HUES64 (cell line): ENCODE results near the gene DGAT2.
"Not testable (repeated sequence)": the region's sequence is repeated elsewhere in the genome, so short reads cannot be mapped to it uniquely, and the experiment has no call there.

Experiments used
- H3K27ac ChIP-seq: 2 replicates; pipeline ENCODE4 v1.7.0; 2013; ENCODE audit warnings: low read depth, low read length, inconsistent platforms
- H3K27me3 ChIP-seq: 2 replicates; pipeline ENCODE4 v1.6.1; 2013; ENCODE audit warnings: mild to moderate bottlenecking, low read length; ENCODE audit not compliant: insufficient read depth
- H3K36me3 ChIP-seq: 2 replicates; pipeline ENCODE4 v1.6.1; 2013; ENCODE audit warnings: mild to moderate bottlenecking, low read length; ENCODE audit not compliant: insufficient read depth
- H3K4me1 ChIP-seq: 2 replicates; pipeline ENCODE4 v1.6.1; 2013; ENCODE audit warnings: mild to moderate bottlenecking, low read length, moderate library complexity; ENCODE audit not compliant: insufficient read depth
- H3K4me3 ChIP-seq: 2 replicates; pipeline ENCODE4 v1.5.1; 2013; ENCODE audit warnings: mild to moderate bottlenecking, low read length, moderate library complexity
- H3K9ac ChIP-seq: 2 replicates; pipeline ENCODE4 v1.6.1; 2013; ENCODE audit warnings: mild to moderate bottlenecking, low read depth, low read length
- H3K9me3 ChIP-seq: 2 replicates; pipeline ENCODE4 v1.6.1; 2013; ENCODE audit warnings: low read depth, low read length; ENCODE audit not compliant: insufficient read depth
- WGBS: fragments of 150-250, 120-280 bp; methylation state at CpG from one replicate; pipeline ENCODE4 v1.1.7; 2013; ENCODE audit warnings: missing lambda C conversion rate; 5-methylcytosine and 5-hydroxymethylcytosine counted together

DGAT2 gene

GRCh38 chr11:75733431-75734107, 35.0 kb upstream of the DGAT2 start:
- no peak overlapping the region for H3K27ac ChIP-seq
- WGBS: 96% methylated on average over 4 of the region's 5 CpGs

GRCh38 chr11:75734491-75735180, 33.9 kb upstream of the DGAT2 start:
- Histone ChIP-seq H3K4me3 (no peak overlapping the region), H3K9ac (no peak overlapping the region), H3K27me3 (no peaks in the 10 kb centered on the region), H3K4me1 (no peaks in the 10 kb centered on the region), H3K9me3 (no peaks in the 10 kb centered on the region), H3K36me3 (no peaks in the 10 kb centered on the region), H3K27ac (no peak overlapping the region)
- WGBS: 84% methylated on average over 4 of the region's 5 CpGs

More at GRCh38 chr11:75733431-75734107, 35.0 kb upstream of the DGAT2 start:
- Histone ChIP-seq H3K27me3 (no peaks in the 10 kb centered on the region), H3K4me1 (no peaks in the 10 kb centered on the region), H3K4me3 (no peak overlapping the region), H3K9ac (no peak overlapping the region), H3K9me3 (no peaks in the 10 kb centered on the region), H3K36me3 (no peaks in the 10 kb centered on the region)

DNA sequence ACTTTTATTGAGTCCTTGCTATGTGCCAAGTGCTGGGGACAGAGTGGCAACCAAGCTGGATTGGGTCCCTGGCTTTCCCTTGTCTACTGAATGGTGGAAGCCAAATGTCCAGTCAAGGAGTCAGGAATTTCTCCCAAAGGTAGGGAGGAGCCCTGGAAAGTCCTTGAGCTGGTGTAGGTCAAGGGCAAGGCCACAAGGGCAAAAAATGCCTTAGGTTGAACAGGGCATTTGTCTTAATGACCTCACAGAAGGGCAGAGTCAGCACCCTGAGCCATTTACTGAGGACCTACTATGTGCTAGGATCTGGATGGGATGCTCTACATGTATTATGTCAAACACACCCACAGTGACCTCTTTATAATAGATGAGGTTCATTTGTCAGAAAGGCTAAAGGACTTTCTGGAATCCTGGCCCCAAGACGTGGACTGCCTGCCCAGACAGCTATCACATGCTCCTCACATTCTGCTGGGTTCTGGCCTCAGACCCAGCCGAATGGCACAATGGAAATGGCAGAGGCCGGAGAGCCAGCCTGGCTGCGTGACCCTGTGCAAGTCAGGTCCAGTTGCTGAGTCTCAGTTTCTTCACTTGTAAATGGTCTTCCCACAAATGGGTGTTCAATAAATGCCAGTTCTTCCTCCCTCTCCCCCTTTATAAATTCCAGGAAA, 33.3 kb upstream of the DGAT2 start:
- Histone ChIP-seq H3K27me3 (no peaks in the 10 kb centered on the region), H3K4me1 (no peaks in the 10 kb centered on the region), H3K36me3 (no peaks in the 10 kb centered on the region), H3K9ac (no peak overlapping the region), H3K9me3 (no peaks in the 10 kb centered on the region), H3K4me3 (no peak overlapping the region), H3K27ac (no peak overlapping the region)
- 90% methylated on average over 4 of the region's 4 CpGs for WGBS

DNA sequence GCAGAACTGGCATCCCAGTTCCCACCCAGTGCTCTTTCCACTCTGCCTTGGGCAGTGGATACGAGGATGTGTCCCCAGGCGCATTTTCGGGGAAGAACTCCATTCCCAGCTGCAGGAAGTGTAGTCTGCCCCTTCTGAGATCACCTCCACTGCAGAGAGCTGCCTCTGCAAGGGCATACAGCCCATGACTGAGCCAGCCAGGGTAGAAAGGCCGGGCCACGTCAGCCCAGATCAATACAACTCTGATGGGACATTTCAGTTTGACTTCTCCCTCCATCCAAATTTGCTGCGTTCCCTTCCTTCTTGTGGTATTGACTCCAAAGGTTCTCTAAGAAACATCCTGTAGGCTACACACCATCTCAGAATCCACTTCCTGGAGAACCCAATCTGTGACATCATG, 31.3 kb upstream of the DGAT2 start:
- 91% methylated on average over 6 of the region's 6 CpGs for WGBS
- H3K9me3 ChIP-seq: no peaks in the 10 kb centered on the region
- no peak overlapping the region for H3K4me3 ChIP-seq
- H3K4me1 ChIP-seq: no peaks in the 10 kb centered on the region
- no peaks in the 10 kb centered on the region for H3K36me3 ChIP-seq
- no peaks in the 10 kb centered on the region for H3K27me3 ChIP-seq
- H3K27ac ChIP-seq: no peak overlapping the region
- H3K9ac ChIP-seq: no peak overlapping the region

DNA sequence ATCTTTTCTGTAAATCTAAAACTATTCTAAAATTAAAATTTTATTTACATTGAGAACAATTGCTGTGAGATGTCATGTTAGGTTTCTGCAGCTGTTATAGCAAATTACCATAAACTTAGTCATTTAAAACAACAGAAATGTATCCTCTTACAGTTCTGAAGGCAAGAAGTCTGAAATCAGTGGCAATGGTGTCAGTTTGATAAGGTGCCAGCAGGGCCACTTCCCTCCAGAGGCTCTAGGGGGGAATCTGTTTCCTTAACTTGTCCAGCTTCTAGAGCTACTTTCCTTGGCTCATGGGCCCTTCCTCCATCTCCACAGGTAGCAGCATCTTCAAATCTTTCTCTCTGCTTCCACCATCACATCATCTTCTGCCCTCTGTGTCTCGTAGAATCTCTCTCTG, 27.9 kb upstream of the DGAT2 start:
- Histone ChIP-seq H3K36me3 (no peaks in the 10 kb centered on the region), H3K27me3 (no peaks in the 10 kb centered on the region), H3K9me3 (no peaks in the 10 kb centered on the region), H3K27ac (no peak overlapping the region), H3K9ac (no peak overlapping the region), H3K4me1 (no peaks in the 10 kb centered on the region), H3K4me3 (no peak overlapping the region)
- 85% methylated on average over 1 of the region's 1 CpG for WGBS

DNA sequence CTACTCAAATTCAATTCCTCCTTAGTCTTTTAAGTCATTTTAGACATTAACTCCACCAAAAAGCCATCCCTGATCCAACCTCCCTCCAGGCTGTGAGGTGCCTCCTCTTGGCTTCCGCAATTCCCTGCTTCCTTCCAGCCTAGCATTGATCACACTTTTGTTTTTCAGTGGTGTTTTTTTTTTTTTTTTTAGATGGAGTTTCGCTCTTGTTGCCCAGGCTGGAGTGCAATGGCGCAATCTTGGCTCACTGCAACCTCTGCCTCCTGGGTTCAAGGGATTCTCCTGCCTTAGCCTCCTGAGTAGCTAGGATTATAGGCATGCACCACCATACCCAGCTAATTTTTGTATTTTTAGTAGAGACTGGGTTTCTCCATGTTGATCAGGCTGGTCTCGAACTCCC, 25.4 kb upstream of the DGAT2 start:
- H3K9ac ChIP-seq, H3K27ac ChIP-seq, H3K27me3 ChIP-seq, H3K4me3 ChIP-seq, H3K36me3 ChIP-seq, H3K4me1 ChIP-seq, H3K9me3 ChIP-seq: not testable (repeated sequence)
- 100% methylated on average over 3 of the region's 4 CpGs for WGBS

GRCh38 chr11:75743711-75744563, 24.6 kb upstream of the DGAT2 start:
- 0 out of 2 replicates have a peak, but pooled peaks cover 3% of the 10 kb centered on the region for H3K9me3 ChIP-seq
- H3K27me3 ChIP-seq: peaks cover 3% of the 10 kb centered on the region; the same call in 1 of the 2 replicates
- no peak overlapping the region for H3K9ac ChIP-seq
- H3K27ac ChIP-seq: no peak overlapping the region
- WGBS: 85% methylated on average over 9 of the region's 9 CpGs
- H3K4me3 ChIP-seq: no peak overlapping the region
- no peaks in the 10 kb centered on the region for H3K36me3 ChIP-seq
- no peaks in the 10 kb centered on the region for H3K4me1 ChIP-seq

GRCh38 chr11:75745807-75746206, 22.8 kb upstream of the DGAT2 start:
- WGBS: 94% methylated on average over 5 of the region's 5 CpGs
- H3K9ac ChIP-seq: no peak overlapping the region
- no peaks in the 10 kb centered on the region for H3K36me3 ChIP-seq
- no peak overlapping the region for H3K4me3 ChIP-seq
- 0 out of 2 replicates have a peak, but pooled peaks cover 3% of the 10 kb centered on the region for H3K9me3 ChIP-seq
- H3K27me3 ChIP-seq: peaks cover 3% of the 10 kb centered on the region; the same call in 1 of the 2 replicates
- H3K4me1 ChIP-seq: no peaks in the 10 kb centered on the region
- no peak overlapping the region for H3K27ac ChIP-seq

- H3K27ac ChIP-seq, H3K27me3 ChIP-seq, H3K9ac ChIP-seq, H3K36me3 ChIP-seq, H3K4me1 ChIP-seq, H3K9me3 ChIP-seq, H3K4me3 ChIP-seq: not testable (repeated sequence)
- 37% methylated on average over 18 of the region's 26 CpGs for WGBS
Observed at GRCh38 chr11:75748729-75749273, 19.8 kb upstream of the DGAT2 start.

GRCh38 chr11:75754933-75755332, 13.6 kb upstream of the DGAT2 start:
- H3K36me3 ChIP-seq, H3K4me3 ChIP-seq, H3K27me3 ChIP-seq, H3K27ac ChIP-seq, H3K4me1 ChIP-seq, H3K9me3 ChIP-seq, H3K9ac ChIP-seq: not testable (repeated sequence)
